Measurements from ENCODE around the gene PRDM2.

Gene PRDM2, protein sequence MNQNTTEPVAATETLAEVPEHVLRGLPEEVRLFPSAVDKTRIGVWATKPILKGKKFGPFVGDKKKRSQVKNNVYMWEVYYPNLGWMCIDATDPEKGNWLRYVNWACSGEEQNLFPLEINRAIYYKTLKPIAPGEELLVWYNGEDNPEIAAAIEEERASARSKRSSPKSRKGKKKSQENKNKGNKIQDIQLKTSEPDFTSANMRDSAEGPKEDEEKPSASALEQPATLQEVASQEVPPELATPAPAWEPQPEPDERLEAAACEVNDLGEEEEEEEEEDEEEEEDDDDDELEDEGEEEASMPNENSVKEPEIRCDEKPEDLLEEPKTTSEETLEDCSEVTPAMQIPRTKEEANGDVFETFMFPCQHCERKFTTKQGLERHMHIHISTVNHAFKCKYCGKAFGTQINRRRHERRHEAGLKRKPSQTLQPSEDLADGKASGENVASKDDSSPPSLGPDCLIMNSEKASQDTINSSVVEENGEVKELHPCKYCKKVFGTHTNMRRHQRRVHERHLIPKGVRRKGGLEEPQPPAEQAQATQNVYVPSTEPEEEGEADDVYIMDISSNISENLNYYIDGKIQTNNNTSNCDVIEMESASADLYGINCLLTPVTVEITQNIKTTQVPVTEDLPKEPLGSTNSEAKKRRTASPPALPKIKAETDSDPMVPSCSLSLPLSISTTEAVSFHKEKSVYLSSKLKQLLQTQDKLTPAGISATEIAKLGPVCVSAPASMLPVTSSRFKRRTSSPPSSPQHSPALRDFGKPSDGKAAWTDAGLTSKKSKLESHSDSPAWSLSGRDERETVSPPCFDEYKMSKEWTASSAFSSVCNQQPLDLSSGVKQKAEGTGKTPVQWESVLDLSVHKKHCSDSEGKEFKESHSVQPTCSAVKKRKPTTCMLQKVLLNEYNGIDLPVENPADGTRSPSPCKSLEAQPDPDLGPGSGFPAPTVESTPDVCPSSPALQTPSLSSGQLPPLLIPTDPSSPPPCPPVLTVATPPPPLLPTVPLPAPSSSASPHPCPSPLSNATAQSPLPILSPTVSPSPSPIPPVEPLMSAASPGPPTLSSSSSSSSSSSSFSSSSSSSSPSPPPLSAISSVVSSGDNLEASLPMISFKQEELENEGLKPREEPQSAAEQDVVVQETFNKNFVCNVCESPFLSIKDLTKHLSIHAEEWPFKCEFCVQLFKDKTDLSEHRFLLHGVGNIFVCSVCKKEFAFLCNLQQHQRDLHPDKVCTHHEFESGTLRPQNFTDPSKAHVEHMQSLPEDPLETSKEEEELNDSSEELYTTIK (N-terminal part only)

DNA sequence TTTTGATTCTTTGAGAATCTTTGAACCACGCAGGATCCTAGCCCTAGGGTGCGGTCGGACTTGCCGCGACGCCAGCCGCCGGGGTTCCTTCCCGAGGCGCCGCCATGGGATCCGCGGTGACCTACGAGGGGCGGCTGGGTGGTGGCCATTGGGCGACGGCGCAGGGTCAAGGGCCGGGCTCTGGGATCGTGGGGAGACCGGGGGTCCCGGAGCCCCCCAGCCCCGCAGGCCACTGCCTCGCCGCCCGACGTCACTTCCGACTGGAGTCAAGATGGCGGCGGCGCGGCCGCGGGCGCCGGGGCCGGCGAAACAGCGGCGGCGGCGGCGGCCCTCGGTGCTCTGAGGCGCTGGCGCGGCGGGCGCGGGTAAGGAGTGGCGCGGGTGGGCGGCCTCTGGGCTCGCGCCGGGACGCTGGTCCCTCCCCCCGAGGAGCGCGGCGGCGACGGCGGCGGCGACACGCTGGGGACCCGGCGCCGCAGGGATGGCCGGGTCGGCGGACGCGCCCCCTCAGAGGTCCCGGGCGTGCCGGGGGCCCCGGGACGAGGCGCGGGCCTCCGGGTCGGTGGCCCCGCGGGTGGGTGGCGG, at the start of gene PRDM2:
Gene PRDM2, plus strand, starts transcription at position 253 of the 585 bp plus-strand sequence. CDS start 15,418 bp downstream, outside the sequence.
- Histone ChIP-seq H3K9me3 (ENCODE audit: control insufficient read depth in 5 of 5, low read length in 5 of 5) (peaks cover 0 to 6% (median 4%) of the 10 kb centered on the region in 5 donors), H3K4me3 (ENCODE audit: low read depth in 1 of 5, low read length in 5 of 5) (peak within 1 kb of the TSS; percentile 76 to 87 (median 81)), H3K27me3 (ENCODE audit: control insufficient read depth in 5 of 5, insufficient read depth in 4 of 5, low read length in 5 of 5) (peaks cover 0 to 5% (median 0%) of the 10 kb centered on the region in 5 donors), H3K9ac (ENCODE audit: low read length in 5 of 5) (peak within 1 kb of the TSS; percentile 70 to 86 (median 79)), H3K27ac (ENCODE audit: low read depth, low read length) (peak within 1 kb of the TSS; percentile 79), H3K4me1 (ENCODE audit: control insufficient read depth in 5 of 5, insufficient read depth in 5 of 5, low read length in 5 of 5) (peaks cover 1 to 17% (median 12%) of the 10 kb centered on the region in 5 donors), H3K36me3 (ENCODE audit: control insufficient read depth in 5 of 5, insufficient read depth in 5 of 5, low read length in 5 of 5) (no peaks in the 10 kb centered on the region)

DNA sequence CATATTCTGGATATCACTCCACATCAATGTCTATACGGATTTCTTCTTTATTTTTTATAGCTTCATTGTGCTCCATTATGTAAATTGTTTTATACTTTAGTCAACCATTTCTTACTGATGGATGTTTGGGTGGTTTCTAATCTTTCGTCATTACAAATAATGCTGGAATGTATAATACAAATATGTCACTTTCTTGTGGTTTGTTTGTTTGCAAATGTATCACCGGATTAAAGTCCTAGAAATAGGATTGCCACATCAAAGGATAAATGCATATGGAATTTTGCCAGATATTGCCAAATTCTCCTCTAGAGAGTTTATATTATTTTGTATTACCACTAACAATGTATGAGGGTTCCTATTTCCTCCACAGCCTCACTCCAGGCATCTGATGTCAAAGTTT, 48.7 kb upstream of the PRDM2 start:
- no peaks in the 10 kb centered on the region for H3K9me3 ChIP-seq (ENCODE audit: control insufficient read depth in 5 of 5, low read length in 5 of 5)
- H3K4me3 ChIP-seq (ENCODE audit: low read depth in 1 of 5, low read length in 5 of 5) = no peak overlapping the region
- H3K27me3 ChIP-seq (ENCODE audit: control insufficient read depth in 5 of 5, insufficient read depth in 4 of 5, low read length in 5 of 5) = peaks cover 0 to 4% (median 0%) of the 10 kb centered on the region in 5 donors
- no peak overlapping the region for H3K9ac ChIP-seq (ENCODE audit: low read length in 5 of 5)
- H3K36me3 ChIP-seq (ENCODE audit: control insufficient read depth in 5 of 5, insufficient read depth in 5 of 5, low read length in 5 of 5) = no peaks in the 10 kb centered on the region
- no peaks in the 10 kb centered on the region for H3K4me1 ChIP-seq (ENCODE audit: control insufficient read depth in 5 of 5, insufficient read depth in 5 of 5, low read length in 5 of 5)
- no peak overlapping the region for H3K27ac ChIP-seq (ENCODE audit: low read depth, low read length)

DNA sequence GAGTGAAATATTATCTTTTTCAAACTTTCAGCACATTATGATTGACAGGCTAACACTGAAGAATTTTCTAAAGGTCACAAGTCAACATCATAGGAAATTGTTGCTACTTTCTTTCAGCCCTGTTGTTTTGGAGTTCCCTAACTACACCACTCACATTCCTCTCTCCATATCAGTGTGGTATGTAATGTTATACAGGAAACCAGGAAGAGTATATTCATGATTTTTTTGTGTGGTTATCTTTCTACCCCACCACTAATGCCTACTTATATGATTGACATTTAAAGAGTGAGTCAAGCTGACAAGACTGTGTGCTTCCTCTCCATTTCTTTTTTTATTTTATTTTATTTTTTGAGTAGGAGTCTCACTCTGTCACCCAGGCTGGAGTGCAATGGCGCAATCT, 47.8 kb upstream of the PRDM2 start:
- Histone ChIP-seq H3K4me3 (ENCODE audit: low read depth in 1 of 5, low read length in 5 of 5) (no peak overlapping the region), H3K27me3 (ENCODE audit: control insufficient read depth in 5 of 5, insufficient read depth in 4 of 5, low read length in 5 of 5) (peaks cover 0 to 4% (median 0%) of the 10 kb centered on the region in 5 donors), H3K36me3 (ENCODE audit: control insufficient read depth in 5 of 5, insufficient read depth in 5 of 5, low read length in 5 of 5) (no peaks in the 10 kb centered on the region), H3K4me1 (ENCODE audit: control insufficient read depth in 5 of 5, insufficient read depth in 5 of 5, low read length in 5 of 5) (no peaks in the 10 kb centered on the region), H3K27ac (ENCODE audit: low read depth, low read length) (no peak overlapping the region), H3K9me3 (ENCODE audit: control insufficient read depth in 5 of 5, low read length in 5 of 5) (no peaks in the 10 kb centered on the region), H3K9ac (ENCODE audit: low read length in 5 of 5) (no peak overlapping the region)

DNA sequence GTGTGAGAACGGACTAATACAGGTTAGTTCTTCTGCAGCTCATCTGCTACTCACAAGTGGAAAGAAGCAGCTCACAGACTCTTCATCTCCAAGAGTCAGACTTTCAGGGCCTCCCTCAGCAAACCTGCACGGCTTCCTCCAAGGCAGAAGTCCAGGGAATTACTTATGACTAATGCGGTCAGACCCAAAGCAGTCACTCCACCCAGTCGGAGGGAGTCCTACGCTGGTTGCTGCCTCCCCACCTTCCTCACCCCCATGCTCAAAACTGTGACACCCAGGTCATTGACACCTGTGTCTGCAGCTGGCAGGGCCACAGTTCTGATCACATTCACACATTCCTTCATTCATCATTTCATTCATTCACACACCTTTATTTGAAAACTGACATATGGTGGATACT, 38.4 kb upstream of the PRDM2 start:
- H3K27me3 ChIP-seq (ENCODE audit: control insufficient read depth in 5 of 5, insufficient read depth in 4 of 5, low read length in 5 of 5) = no peaks in the 10 kb centered on the region
- H3K4me3 ChIP-seq (ENCODE audit: low read depth in 1 of 5, low read length in 5 of 5) = no peak overlapping the region
- H3K27ac ChIP-seq (ENCODE audit: low read depth, low read length) = peak overlapping the region; percentile 17
- H3K36me3 ChIP-seq (ENCODE audit: control insufficient read depth in 5 of 5, insufficient read depth in 5 of 5, low read length in 5 of 5) = no peaks in the 10 kb centered on the region
- peaks cover 0 to 28% (median 16%) of the 10 kb centered on the region in 5 donors for H3K4me1 ChIP-seq (ENCODE audit: control insufficient read depth in 5 of 5, insufficient read depth in 5 of 5, low read length in 5 of 5)
- H3K9me3 ChIP-seq (ENCODE audit: control insufficient read depth in 5 of 5, low read length in 5 of 5) = peaks cover 0 to 5% (median 3%) of the 10 kb centered on the region in 5 donors
- no peak overlapping the region for H3K9ac ChIP-seq (ENCODE audit: low read length in 5 of 5)

DNA sequence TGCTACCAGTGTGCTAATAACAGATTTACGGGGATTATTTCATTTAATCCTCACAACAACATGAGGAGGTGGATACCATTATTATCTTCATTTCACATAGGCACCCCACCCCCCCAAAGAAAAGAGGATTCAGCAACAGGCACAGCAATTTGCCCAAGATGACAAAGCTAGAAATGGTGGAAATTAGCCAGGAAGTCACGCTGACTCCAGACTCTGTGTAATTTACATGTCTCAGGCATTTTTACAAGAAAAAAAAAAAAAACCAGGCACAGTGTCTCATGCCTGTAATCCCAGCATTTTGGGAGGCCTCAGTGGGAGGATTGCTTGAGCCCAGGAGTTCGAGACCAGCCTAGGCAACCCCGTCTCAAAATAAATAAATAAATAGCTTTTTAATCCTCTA, 37.5 kb upstream of the PRDM2 start:
- H3K4me1 ChIP-seq (ENCODE audit: control insufficient read depth in 5 of 5, insufficient read depth in 5 of 5, low read length in 5 of 5) = peaks cover 0 to 28% (median 16%) of the 10 kb centered on the region in 5 donors
- no peak overlapping the region for H3K4me3 ChIP-seq (ENCODE audit: low read depth in 1 of 5, low read length in 5 of 5)
- no peaks in the 10 kb centered on the region for H3K36me3 ChIP-seq (ENCODE audit: control insufficient read depth in 5 of 5, insufficient read depth in 5 of 5, low read length in 5 of 5)
- H3K9me3 ChIP-seq (ENCODE audit: control insufficient read depth in 5 of 5, low read length in 5 of 5) = peaks cover 0 to 5% (median 3%) of the 10 kb centered on the region in 5 donors
- H3K9ac ChIP-seq (ENCODE audit: low read length in 5 of 5) = no peak overlapping the region
- peak overlapping the region; percentile 17 for H3K27ac ChIP-seq (ENCODE audit: low read depth, low read length)
- H3K27me3 ChIP-seq (ENCODE audit: control insufficient read depth in 5 of 5, insufficient read depth in 4 of 5, low read length in 5 of 5) = no peaks in the 10 kb centered on the region

DNA sequence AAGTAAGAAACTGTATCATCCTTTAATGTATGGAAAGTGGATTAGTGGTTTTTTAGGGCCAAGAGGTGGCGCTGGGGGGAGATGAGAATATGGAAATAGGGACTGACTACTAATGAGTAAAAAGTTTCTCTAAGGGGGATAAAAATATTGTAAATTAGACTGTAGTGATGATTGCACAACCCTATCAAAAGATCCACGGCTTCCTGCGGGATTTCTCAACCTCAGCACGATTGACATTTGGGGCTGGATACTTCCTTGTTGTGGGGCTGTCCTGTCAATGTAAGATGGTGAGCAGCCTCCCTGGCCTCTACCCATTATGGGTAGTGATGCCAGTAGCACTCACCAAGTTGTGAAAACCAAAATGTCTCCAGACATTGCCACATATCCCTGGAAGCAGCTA, 36.0 kb upstream of the PRDM2 start:
- Histone ChIP-seq H3K4me3 (ENCODE audit: low read depth in 1 of 5, low read length in 5 of 5) (no peak overlapping the region), H3K9ac (ENCODE audit: low read length in 5 of 5) (no peak overlapping the region), H3K36me3 (ENCODE audit: control insufficient read depth in 5 of 5, insufficient read depth in 5 of 5, low read length in 5 of 5) (no peaks in the 10 kb centered on the region), H3K27me3 (ENCODE audit: control insufficient read depth in 5 of 5, insufficient read depth in 4 of 5, low read length in 5 of 5) (no peaks in the 10 kb centered on the region), H3K9me3 (ENCODE audit: control insufficient read depth in 5 of 5, low read length in 5 of 5) (peaks cover 0 to 5% (median 3%) of the 10 kb centered on the region in 5 donors), H3K4me1 (ENCODE audit: control insufficient read depth in 5 of 5, insufficient read depth in 5 of 5, low read length in 5 of 5) (peaks cover 0 to 28% (median 16%) of the 10 kb centered on the region in 5 donors), H3K27ac (ENCODE audit: low read depth, low read length) (peak overlapping the region; percentile 37)

DNA sequence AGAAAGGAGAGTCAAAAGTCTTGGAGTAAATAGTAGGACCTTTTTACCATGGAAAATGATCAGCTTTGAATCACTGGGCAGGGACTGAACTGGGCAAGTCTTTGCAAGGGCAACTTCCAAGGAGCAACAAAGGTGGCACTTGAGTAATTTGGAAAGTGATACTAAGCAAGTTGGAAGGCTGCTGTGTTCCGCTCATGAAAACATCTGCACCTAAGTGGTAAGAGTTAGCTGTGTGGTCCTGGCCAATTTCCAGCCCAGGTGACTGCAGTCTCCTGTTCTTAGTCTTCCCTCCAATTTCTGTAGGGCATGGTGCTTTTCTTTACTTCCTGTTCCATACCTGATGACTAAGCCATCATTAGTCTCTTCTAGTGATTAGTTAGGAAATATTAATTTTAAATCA, 35.5 kb upstream of the PRDM2 start:
- H3K27me3 ChIP-seq (ENCODE audit: control insufficient read depth in 5 of 5, insufficient read depth in 4 of 5, low read length in 5 of 5) = no peaks in the 10 kb centered on the region
- peaks cover 0 to 4% (median 2%) of the 10 kb centered on the region in 5 donors for H3K9me3 ChIP-seq (ENCODE audit: control insufficient read depth in 5 of 5, low read length in 5 of 5)
- no peaks in the 10 kb centered on the region for H3K36me3 ChIP-seq (ENCODE audit: control insufficient read depth in 5 of 5, insufficient read depth in 5 of 5, low read length in 5 of 5)
- peak overlapping the region; percentile 37 for H3K27ac ChIP-seq (ENCODE audit: low read depth, low read length)
- H3K4me3 ChIP-seq (ENCODE audit: low read depth in 1 of 5, low read length in 5 of 5) = no peak overlapping the region
- peaks cover 0 to 28% (median 16%) of the 10 kb centered on the region in 5 donors for H3K4me1 ChIP-seq (ENCODE audit: control insufficient read depth in 5 of 5, insufficient read depth in 5 of 5, low read length in 5 of 5)
- H3K9ac ChIP-seq (ENCODE audit: low read length in 5 of 5) = no peak overlapping the region

DNA sequence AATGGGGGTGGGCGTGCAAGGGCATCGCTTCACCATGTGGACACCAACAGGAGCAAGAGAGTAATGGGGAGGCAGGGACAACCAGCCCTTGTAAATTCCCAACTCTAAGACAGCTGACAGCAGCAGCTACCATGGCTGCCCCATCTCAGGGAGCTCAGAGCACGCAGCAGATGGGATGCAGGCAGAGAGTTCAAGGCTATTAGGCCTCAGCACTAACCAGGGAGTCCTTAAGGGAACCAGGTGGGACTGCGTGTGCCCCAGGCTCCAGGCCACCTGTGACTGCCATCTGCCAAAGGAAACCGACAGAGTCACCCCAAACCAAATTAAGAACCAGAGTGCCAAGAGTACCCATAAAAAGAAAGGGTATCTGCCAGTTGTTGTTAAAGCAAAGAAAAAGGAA, 33.7 kb upstream of the PRDM2 start:
- H3K36me3 ChIP-seq (ENCODE audit: control insufficient read depth in 5 of 5, insufficient read depth in 5 of 5, low read length in 5 of 5) = no peaks in the 10 kb centered on the region
- no peak overlapping the region for H3K4me3 ChIP-seq (ENCODE audit: low read depth in 1 of 5, low read length in 5 of 5)
- H3K27me3 ChIP-seq (ENCODE audit: control insufficient read depth in 5 of 5, insufficient read depth in 4 of 5, low read length in 5 of 5) = no peaks in the 10 kb centered on the region
- no peak overlapping the region for H3K9ac ChIP-seq (ENCODE audit: low read length in 5 of 5)
- peaks cover 0 to 28% (median 16%) of the 10 kb centered on the region in 5 donors for H3K4me1 ChIP-seq (ENCODE audit: control insufficient read depth in 5 of 5, insufficient read depth in 5 of 5, low read length in 5 of 5)
- no peak overlapping the region for H3K27ac ChIP-seq (ENCODE audit: low read depth, low read length)
- H3K9me3 ChIP-seq (ENCODE audit: control insufficient read depth in 5 of 5, low read length in 5 of 5) = no peaks in the 10 kb centered on the region

DNA sequence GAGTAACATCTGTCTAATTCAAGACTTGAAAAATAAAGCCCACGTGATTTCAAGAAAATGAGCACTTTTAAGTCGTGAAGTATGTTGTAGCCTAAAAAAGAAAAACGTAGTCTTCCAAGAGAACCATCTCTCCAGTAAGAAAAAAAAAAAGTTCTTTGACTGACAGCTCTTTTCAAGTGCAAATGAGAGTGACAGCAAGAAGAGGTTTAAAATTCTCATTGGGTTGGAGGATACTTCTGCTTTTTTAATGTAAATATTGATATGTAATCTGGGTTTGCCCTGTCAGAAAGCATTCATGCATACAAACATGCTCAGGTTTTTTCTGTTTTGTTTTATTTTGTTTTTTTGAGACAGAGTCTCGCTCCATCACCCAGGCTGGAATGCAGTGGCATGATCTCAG, 32.3 kb upstream of the PRDM2 start:
- no peak overlapping the region for H3K9ac ChIP-seq (ENCODE audit: low read length in 5 of 5)

More for the DNA sequence above, 32.3 kb upstream of the PRDM2 start:
- H3K27me3 ChIP-seq (ENCODE audit: control insufficient read depth in 5 of 5, insufficient read depth in 4 of 5, low read length in 5 of 5) = no peaks in the 10 kb centered on the region
- H3K4me3 ChIP-seq (ENCODE audit: low read depth in 1 of 5, low read length in 5 of 5) = no peak overlapping the region
- peaks cover 0 to 23% (median 15%) of the 10 kb centered on the region in 5 donors for H3K4me1 ChIP-seq (ENCODE audit: control insufficient read depth in 5 of 5, insufficient read depth in 5 of 5, low read length in 5 of 5)
- H3K27ac ChIP-seq (ENCODE audit: low read depth, low read length) = no peak overlapping the region
- no peaks in the 10 kb centered on the region for H3K36me3 ChIP-seq (ENCODE audit: control insufficient read depth in 5 of 5, insufficient read depth in 5 of 5, low read length in 5 of 5)
- no peaks in the 10 kb centered on the region for H3K9me3 ChIP-seq (ENCODE audit: control insufficient read depth in 5 of 5, low read length in 5 of 5)
